AML-193 (cell line): Measurements from ENCODE around the gene SFTA2.
A peak's percentile ranks its signal among the peaks of the same experiment; 100 is the strongest.
"Not testable (repeated sequence)": the region's sequence is repeated elsewhere in the genome, so short reads cannot be mapped to it uniquely, and the experiment has no call there.

ENCODE experiments used
- DNase-seq, 2 experiments: peaks; one replicate each; lab custom pipeline; 2025; lab: John Stamatoyannopoulos, UW

Gene SFTA2

GRCh38 chr6:30931969-30932645 lies at the start of gene SFTA2:
TSS of gene SFTA2 (minus strand) at chr6:30932170. CDS start at chr6:30932096, 74 bp downstream.
- no peak for DNase-seq

GRCh38 chr6:30979690-30980089 lies 47.7 kb upstream of the SFTA2 start:
- DNase-seq = no peak

GRCh38 chr6:30979141-30979540 lies 47.2 kb upstream of the SFTA2 start:
- no peak for DNase-seq

- DNase-seq = no peak
These were observed 42.7 kb upstream of the SFTA2 start for GRCh38 chr6:30974490-30975252.

GRCh38 chr6:30972816-30973215 lies 40.8 kb upstream of the SFTA2 start:
- no peak for DNase-seq

GRCh38 chr6:30970946-30971345 lies 39.0 kb upstream of the SFTA2 start:
- DNase-seq = no peak

- DNase-seq = not testable (repeated sequence)
These were observed 37.2 kb upstream of the SFTA2 start for GRCh38 chr6:30969171-30969570.

- no peak for DNase-seq
These were observed 34.2 kb upstream of the SFTA2 start for GRCh38 chr6:30966154-30966553.

GRCh38 chr6:30965140-30965601 lies 33.2 kb upstream of the SFTA2 start:
- no peak for DNase-seq

- no peak for DNase-seq
These were observed 32.1 kb upstream of the SFTA2 start for GRCh38 chr6:30964075-30964474.

GRCh38 chr6:30963641-30964040 lies 31.7 kb upstream of the SFTA2 start:
- no peak for DNase-seq

- DNase-seq = no peak
These were observed 30.7 kb upstream of the SFTA2 start for GRCh38 chr6:30962716-30963115.

GRCh38 chr6:30960907-30961673 lies 29.1 kb upstream of the SFTA2 start:
- no peak for DNase-seq

GRCh38 chr6:30957716-30958115 lies 25.7 kb upstream of the SFTA2 start:
- no peak for DNase-seq

- peak; percentile 14 to 52 for DNase-seq
These were observed 23.5 kb upstream of the SFTA2 start for GRCh38 chr6:30955367-30956042.

GRCh38 chr6:30954631-30955366 lies 22.8 kb upstream of the SFTA2 start:
- no peak for DNase-seq

GRCh38 chr6:30951907-30952469 lies 20.0 kb upstream of the SFTA2 start:
- DNase-seq = no peak

GRCh38 chr6:30948811-30949210 lies 16.8 kb upstream of the SFTA2 start:
- no peak for DNase-seq

GRCh38 chr6:30947231-30947630 lies 15.3 kb upstream of the SFTA2 start:
- DNase-seq = no peak

- no peak for DNase-seq
These were observed 13.3 kb upstream of the SFTA2 start for GRCh38 chr6:30945281-30945680.

GRCh38 chr6:30944051-30944450 lies 12.1 kb upstream of the SFTA2 start:
- DNase-seq = no peak
